RPMI7951 (cell line): Measurements from ENCODE around the gene GPR33. TPM values are rescaled to one million over a fixed set of nuclear protein-coding genes. Genes with fewer than 3 reads are reported as not detected.
A peak's percentile ranks its signal among the peaks of the same experiment; 100 is the strongest.
"Not testable (repeated sequence)": the region's sequence is repeated elsewhere in the genome, so short reads cannot be mapped to it uniquely, and the experiment has no call there.

Experiments used
- DNase-seq: peaks from one replicate; pipeline ENCODE4 v3.0.0-alpha.2; 2012; ENCODE audit warnings: low read depth
- total RNA-seq: library from RNA; depleted of rRNA; stranded (reverse); fragments of >200 nt; shearing (Covaris generic); gene quantifications from 2 replicates; pipeline ENCODE4 v1.2.3, GENCODE V29; 2014; rRNA removed

GPR33 gene, protein sequence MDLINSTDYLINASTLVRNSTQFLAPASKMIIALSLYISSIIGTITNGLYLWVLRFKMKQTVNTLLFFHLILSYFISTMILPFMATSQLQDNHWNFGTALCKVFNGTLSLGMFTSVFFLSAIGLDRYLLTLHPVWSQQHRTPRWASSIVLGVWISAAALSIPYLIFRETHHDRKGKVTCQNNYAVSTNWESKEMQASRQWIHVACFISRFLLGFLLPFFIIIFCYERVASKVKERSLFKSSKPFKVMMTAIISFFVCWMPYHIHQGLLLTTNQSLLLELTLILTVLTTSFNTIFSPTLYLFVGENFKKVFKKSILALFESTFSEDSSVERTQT
- total RNA-seq, result not detected in 2 replicates

DNA sequence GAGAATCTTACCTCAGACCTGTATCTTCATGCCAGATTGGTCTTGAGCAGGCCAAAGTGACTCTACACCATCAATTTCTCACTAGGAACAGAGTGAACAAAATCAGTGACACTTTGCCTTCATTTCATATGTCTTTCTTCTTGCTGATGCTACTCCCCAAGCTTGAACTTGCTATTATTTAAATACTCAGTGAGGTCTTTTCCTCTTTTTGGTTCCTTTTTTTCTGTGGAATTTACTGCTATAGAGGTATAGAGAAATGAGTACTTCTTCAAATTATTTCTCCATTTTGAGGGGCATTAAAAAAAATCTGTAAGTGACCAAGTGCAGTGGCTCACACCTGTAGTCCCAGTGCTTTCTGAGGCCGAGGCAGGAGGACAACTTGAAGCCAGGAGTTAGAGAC lies at the start of gene GPR33:
Gene GPR33 (minus strand): TSS at position 154 of the 400 bp plus-strand sequence. CDS start 4,074 bp downstream, outside the sequence.
- DNase-seq, result no peak

DNA sequence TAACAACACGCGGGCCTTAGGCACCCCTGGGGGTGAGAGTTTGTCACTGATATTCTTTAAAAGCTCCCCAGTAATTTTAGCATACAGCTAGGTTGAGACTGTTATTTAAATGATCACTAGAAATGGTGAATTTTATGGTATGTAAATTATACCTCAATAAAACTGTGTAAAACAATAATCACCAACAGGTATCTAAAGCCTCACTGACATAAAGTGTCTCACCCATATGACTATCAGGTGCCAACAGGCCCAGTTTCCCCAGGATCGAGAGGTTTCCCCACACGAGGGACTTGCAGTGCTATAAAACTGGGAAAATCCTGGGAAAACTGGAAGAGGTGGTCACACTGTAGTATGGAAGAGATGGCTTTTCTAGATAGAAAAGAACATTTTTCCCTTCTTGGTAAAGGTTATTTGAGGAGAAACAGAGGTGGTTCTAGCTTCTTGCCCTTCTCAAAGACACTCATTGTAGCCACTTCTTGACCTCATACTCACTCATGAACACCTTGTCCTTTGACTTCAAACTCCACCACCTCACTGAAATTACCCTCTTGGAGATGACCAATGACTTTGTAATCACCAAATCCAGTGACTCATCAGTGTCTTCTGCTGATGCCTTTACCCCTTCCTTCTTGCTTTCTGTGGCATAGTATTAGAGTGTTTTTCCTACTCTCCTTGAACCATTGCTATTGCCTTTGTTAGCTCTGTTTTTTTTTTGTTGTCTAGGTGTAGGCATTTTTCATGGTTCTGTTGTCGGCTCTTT lies 48.5 kb upstream of the GPR33 start:
- no peak for DNase-seq

DNA sequence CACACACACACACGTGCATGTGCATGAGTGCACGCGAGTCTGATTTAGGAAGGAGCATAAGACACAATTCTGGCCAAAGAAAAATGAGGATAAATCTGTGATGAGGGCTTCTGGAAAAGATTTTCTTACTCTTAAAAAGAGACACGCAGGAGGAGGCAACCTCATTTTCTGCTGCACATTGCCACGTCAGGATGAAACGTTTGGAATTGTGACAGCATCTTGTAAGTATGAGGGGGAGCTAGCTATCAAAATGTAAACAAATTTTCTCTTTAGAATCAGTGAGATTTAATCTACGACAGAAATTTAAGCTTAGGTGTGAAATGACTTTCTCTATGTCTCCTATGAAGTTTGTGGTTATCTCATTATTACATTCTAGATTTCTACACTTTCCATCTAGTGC lies 42.3 kb upstream of the GPR33 start:
- DNase-seq, result no peak

DNA sequence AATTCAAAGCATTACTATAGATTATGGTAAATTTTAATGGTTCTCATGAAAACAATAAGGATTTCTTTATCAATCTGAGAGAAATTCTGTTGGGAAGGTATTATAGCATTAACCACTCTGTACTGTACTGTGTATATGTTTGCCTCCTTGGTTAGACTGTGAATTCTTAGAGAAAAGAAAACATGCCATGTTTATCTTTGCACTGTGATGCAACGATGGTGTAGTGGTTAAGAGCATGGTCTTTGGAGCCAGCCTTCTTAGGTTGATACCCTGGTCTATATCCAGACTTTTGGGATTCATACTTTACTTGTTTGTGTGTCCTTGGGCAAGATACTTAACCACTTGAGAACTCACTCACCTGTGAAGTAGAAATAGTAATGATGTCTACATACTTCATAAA lies 41.2 kb upstream of the GPR33 start:
- DNase-seq, result no peak

DNA sequence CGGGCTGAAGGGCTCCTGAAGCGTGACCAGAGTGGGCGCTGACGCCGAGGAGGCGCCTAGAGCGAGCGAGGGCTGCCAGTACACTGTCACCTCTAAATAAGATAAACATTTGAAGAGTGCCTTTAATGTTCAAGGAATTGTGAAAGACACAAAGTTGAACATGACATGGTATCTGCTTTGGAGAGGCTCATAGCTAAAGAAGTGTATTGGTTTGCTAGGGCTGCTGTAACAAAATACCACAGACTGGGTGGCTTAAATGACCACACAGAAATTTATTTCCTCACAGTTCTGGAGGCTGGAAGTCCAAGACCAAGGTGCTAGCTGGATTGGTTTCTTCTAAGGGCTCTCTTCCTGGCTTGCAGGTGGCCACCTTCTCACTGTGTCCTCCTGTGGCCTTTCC lies 39.7 kb upstream of the GPR33 start:
- no peak for DNase-seq

DNA sequence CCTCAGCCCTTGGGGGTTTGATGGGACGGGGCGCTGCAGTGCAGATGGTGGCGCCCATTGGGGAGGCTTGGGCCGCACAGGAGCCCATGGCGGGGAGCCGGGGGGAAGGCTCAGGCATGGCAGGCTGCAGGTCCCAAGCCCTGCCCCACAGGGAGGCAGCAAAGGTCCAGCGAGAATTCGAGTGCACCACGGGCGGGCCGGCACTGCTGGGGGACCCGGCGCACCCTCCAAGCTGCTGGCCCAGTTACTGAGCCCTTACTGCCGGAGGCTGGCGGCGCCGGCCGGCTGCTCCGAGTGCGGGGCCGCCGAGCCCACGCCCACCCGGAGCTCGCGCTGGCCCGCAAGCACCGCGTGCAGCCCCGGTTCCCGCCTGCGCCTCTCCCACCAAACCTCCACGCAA lies 39.2 kb upstream of the GPR33 start:
- DNase-seq, result no peak

DNA sequence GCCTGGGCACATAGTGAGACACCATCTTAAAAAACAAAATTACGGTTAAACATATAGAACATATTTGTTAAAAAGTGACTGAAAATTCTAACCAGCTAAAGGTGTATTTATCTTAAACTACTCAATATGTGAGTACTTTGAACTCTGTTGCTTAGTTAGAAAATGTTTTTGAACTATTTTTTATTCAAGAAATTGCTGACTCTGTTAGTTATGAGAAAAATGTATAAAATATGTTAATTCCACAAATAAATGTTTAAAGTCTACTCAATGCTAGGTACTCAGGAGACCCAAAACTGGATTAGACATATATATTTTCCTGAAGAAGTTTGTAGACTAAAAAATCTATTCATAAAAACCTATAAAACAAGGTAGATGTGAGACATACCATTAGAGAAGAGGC lies 23.0 kb upstream of the GPR33 start:
- no peak for DNase-seq

DNA sequence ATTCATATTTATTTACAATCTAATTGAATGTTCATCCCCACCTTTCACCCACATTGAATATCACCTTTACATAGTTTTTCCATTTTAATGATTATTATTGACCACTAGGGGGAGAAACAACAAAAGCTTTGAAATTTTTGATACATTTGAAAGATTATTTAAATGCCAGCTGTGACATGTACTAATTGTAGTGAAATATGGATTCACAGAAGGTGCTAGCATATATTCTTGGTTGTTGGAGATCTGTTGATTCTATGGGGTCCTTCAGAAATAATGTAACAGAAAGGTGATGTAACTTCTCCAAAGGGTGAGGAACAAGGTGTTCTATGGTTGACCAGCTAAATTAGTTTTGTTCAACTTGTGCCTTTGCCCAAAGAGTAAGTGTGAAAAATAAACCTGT lies 22.4 kb upstream of the GPR33 start:
- DNase-seq, result peak; percentile 9

DNA sequence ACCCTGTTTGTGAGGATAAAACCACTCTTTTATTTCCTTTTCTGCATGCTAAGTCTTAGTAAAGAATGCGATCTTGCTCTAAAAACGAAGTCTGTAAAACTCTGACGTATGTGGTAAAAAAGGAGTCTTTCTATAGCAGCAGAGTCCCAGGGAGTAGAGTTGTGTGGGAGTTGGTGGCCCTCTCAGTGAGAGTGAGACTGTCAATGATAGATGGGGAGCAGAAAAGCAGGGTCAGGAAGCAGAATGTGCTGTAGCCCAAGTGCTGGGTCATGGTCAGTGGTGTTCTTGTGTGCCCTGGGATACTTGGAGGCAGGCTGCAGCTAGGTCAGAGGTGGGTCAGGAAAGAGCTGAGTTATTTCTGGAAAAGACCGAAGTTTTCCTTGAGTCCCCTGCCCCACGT lies 20.3 kb upstream of the GPR33 start:
- DNase-seq, result no peak

DNA sequence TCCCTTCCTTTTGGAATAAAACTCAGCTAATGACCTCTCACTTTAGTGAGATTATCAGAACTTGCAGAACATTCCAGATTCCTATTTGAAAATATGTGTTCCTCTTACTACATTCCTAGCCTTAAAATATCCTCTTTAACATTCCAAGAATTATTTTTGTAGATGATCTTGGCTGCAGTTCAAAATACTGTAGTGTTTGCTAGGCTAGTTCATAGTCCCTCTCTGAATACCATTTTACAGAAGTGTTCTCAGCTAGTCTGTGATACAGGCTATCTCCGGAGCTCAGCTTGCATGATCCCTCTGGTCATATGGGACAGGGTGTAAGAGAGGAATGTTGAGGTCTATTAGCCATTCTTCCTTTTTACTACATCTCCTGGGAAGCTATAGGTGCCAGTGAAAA lies 17.6 kb upstream of the GPR33 start:
- no peak for DNase-seq

DNA sequence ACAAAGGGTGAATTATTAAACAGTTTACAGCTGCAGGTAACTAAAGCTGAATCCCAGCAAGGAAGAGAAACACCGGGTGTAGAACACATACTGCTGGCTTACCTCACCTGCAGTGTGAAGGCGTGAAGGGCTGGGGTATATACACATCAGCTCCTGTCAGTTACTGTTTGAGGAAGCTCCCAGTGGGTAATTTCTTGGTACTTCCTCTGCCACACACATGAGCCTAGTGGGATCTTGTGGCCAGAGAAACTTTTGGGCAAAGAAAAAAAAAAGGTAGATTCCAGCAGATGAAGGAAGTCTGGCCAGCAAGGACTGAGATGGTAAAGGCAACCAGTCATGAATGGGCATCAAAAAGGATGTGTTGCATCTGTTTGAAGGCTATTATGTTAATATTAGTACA lies 14.0 kb upstream of the GPR33 start:
- DNase-seq, result no peak

DNA sequence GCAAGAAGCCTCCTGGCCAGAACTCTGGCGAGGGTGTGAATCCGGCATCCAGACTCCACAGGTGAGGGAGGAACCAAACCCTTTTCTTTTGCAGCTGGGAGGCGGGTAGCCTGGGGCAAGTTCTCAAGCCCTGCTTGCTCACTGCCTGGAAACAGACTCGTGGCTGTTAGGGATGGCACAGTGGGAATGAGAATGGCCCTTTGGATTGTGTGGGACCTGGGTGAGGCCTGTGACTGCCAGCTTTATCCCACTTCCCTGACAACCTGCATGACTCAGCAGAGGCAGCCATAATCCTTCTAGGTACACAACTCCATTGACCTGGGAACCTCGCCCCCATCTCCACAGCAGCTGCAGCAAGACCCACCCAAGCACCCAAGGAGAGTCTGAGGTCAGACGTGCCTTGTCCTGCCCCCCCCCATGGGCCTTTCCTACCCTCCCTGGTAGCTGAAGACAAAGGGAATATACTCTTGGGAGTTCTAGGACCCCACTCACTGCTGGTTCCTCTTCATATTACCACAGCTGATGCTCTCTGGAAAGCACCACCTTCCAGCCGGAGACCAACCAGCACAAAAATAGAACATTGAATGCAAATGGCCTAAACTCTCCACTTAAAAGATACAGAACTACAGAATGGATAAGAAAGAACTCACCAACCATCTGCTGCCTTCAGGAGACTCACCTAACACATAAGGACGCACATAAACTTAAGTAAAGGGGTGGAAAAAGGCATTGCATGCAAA lies 5.1 kb upstream of the GPR33 start:
- no peak for DNase-seq

DNA sequence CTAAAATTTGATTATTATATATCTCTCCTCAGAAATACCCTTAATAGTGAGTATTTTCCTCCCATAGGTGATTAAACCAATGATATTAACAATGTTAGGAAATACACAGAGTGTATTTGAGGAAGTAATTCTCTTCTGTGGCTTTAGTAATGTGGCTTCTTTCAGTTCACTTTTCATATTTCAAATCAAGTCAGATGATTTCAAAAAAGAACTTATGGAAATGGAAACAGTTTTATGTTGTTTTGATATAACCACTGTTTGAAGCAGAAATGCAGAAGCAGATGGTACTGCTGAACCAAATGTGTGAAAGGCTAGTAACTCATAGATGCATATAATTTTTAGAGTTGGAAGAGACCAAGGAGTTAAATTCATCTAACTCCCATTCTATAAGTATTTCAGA lies 1.9 kb upstream of the GPR33 start:
- no peak for DNase-seq

DNA sequence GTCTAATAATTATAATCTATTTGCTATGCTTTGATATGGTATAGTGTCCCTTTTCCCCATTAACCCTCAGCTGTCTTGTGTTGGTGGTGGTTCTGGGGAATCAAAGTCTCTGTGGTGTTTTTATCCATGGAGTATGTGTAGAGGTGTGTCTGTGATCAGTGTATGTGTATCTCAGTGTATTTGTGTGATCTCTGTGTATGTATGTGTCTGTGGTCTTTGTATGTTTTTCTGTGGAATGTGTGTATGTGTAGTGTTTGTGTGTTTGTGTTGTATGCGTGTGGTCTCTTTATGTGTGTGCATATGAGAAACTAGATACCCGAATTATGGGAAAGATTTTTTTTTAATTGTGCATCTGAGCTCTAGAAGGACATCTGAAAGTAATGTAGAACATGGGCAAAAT lies 1.1 kb downstream of the GPR33 start:
- no peak for DNase-seq

DNA sequence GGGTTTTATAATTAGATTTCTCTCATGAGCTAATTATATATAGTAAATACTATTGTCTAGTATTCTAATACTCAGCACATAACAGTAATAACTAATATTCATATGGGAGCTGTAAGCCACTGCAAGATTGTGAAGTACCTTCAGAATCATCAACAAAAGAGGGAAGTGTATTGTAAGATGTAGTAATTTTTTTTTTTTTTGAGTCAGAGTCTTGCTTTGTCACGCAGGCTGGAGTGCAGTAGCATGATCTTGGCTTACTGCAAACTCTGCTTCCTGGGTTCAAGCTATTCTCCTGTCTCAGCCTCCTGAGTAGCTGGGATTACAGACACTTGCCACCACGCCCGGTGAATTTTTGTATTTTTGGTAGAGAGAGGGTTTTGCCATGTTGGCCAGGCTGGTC lies 3.1 kb downstream of the GPR33 start:
- DNase-seq, result no peak

DNA sequence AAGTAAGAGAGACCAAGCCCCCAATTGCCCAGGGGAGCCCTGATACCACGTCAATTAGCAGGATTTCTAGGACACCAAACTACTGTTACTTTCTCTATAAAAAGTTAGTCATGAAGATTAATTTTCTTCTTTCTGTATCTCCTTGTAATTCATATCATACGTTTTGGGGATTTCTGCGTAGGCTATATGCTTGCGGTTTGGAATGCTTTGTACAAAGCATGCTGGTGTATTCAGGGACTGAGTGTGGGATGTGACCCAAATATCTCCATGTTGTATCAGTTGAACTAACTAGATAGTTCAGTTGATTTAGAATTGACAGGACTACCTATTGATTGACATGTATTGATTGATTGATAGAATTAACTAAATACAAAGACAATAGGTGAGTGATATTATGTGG lies 7.7 kb downstream of the GPR33 start:
- no peak for DNase-seq

DNA sequence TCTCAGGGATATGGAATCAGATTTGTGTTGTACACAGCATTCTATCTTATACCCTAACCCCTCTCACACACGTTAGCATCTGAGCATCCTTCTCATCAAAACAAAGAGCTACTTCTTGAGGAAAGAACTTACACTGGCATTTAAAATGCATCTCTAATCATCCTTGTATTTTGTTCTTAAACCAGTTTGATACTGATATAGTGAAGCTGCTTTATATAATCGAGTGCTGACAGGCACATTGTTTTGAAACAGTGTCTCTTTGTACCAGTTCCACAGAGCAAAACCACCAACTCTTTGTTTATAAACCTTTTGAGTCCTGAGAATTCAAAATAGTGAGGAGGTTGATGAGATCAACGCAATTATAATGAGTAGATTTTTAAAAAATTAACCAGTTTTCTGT lies 8.8 kb downstream of the GPR33 start:
- no peak for DNase-seq

DNA sequence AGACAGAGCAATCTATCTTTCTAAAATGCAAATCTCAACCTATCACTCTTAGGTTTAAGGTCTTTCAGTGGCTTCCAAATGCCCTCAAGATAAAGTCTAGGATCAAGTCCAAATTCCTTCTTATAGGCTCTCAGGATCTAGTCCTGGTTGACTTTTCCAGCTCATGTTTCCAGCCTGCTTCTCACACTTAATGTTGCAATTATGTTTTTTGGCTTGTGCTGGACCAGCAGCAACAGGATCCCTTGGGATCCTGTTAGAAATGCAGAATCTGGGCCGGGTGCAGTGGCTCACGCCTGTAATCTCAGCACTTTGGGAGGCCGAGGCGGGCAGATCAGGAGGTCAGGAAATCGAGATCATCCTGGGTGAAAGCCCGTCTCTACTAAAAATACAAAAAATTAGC lies 10.6 kb downstream of the GPR33 start:
- no peak for DNase-seq

DNA sequence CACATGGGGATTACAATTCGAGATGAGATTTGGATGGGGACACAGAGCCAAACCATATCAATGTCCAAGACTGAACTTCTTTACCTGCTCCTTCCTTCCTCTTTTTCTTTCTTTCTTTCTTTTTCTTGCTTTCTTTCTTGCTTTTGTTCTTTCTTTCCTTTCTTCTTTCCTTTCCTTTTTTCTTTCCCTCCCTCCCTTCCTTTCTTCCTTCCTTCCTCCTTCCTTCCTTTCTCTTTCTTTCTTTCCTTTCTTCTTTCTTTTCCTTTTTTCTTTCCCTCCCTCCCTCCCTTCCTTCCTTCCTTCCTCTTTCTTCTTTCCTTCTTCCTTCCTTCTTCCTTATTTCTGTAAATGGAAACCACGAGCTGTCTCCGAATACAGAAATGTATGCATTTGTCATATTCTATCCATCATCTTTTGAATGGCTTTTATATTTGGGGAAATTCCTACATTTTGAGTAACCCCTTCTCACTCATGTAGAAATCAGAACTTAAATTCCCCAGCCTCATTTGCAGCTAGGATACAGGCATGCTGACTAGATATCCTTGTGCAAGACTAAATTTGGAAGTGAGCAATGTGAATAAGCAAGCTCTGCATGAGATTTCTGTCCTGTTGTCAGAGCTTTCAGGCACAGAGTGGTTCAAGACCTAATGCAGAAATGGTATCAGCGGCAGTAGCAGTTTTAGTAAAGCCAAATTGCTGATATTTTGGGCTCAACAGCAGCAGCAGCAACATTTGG lies 11.5 kb downstream of the GPR33 start:
- no peak for DNase-seq

DNA sequence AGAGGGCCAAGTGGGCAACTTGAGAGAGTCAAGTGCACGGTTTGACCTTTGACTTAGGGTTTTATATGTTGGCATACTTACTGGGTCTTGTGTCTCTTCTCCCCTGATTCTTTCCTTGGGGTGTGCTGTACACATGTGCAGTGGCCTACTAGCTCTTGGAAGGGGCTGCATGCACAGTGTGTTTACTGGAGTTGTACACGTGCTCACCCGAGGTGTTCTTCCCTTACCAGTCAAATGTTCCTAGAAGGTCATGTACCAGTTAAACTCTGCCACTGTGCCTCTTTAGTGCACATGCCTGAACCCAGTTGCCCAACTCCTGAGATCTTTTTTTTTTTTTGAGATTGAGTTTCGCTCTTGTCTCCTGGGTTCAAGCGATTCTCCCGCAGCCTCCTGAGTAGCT lies 21.3 kb downstream of the GPR33 start:
- no peak for DNase-seq

DNA sequence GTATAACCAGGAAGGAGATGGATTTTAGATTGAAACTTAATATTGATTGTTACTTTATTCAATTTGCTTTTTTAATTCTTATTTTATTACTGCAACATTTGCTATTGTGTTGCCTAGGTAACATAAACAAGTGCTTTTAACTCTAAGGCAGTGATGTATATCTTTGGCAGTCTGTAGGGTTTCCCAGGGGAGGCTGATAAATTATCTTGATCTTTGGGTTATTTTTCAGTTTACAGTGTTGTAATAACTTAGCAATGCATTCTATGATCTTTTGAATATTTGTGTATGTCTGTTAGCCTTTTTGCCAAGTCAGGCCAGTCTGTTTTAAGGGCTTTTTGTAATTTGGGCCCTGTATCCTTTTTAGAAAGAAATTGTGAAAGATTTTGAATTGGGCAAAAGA lies 22.7 kb downstream of the GPR33 start:
- DNase-seq, result no peak

DNA sequence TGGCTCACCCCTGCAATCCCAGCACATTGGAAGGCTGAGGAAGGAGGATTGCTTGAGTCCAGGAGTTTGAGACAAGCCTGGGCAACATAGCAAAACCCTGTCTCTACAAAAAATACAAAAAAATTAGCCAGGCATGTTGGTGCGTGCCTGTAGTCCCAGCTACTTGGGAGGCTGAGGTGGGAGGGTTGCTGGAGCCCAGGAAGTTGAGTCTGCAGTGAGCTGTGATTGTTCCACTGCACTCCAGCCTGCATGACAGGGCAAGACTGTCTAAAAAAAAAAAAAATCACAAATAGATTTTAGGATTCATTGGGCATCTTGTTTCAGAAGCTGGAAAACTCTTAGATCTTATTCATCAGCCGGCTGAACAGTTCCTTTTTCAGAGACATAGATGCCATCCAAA lies 25.4 kb downstream of the GPR33 start:
- DNase-seq, result not testable (repeated sequence)
